ENCODE data around the gene PINLYP. TPM values are rescaled to one million over a fixed set of nuclear protein-coding genes. Genes with fewer than 3 reads are reported as not detected.
A peak's percentile ranks its signal among the peaks of the same experiment; 100 is the strongest.

PINLYP gene
- total and polyA plus RNA-seq, 9 of the 15 experiments (the other 6 are each of a cell fraction or from before 2014, with no cell fraction given): 1.00 to 6.7 (median 2.2) TPM

GRCh38 chr19:43619262-43620060 is 43.9 kb downstream of the PINLYP start, which contains the start of gene ZNF428 (continued):
- TF ChIP-seq E2F6 (IDR thresholded peaks at IDR 0.05; ENCODE audit: borderline replicate concordance in 1 of 2, extremely low read depth in 1 of 2, insufficient read depth in 1 of 2, insufficient read length in 1 of 2, low read depth in 1 of 2, low read length in 1 of 2, poor library complexity in 1 of 2, severe bottlenecking in 1 of 2): peak in 1 of 2 experiments; percentile 55
- TF ChIP-seq CTCF (IDR thresholded peaks at IDR 0.05 in 2 of 3, conservative IDR thresholded peaks at IDR 0.05 in 1 of 3; ENCODE audit: insufficient read depth in 2 of 3, low read depth in 1 of 3, low read length in 3 of 3): no peak
- no peak for TF ChIP-seq NFE2L1 (tag; IDR thresholded peaks at IDR 0.05; ENCODE audit: borderline replicate concordance, low read depth)
- TF ChIP-seq ZFP91 (CRISPR knock-in tag; IDR thresholded peaks at IDR 0.05): no peak
- no peak for TF ChIP-seq BCOR (IDR thresholded peaks at IDR 0.05)
- TF ChIP-seq NFIC (IDR thresholded peaks at IDR 0.05): 0 out of 2 replicates have a peak, but pooled peaks have one; percentile 9
- TF ChIP-seq ZNF589 (CRISPR knock-in tag; IDR thresholded peaks at IDR 0.05; ENCODE audit: low read depth): peak; percentile 7; the same call in 1 of the 2 replicates
- no peak; the same call in 1 of the 2 replicates for TF ChIP-seq ATF6 (CRISPR knock-in tag; IDR thresholded peaks at IDR 0.05)
- no peak for TF ChIP-seq TAL1 (IDR thresholded peaks at IDR 0.05)
- peak; percentile 81 for TF ChIP-seq NONO (IDR thresholded peaks at IDR 0.05; ENCODE audit: low read depth in 2 of 2, low read length in 1 of 2)
- peak; percentile 74 for TF ChIP-seq KLF13 (tag; IDR thresholded peaks at IDR 0.05; ENCODE audit: borderline replicate concordance, low read depth)
- no peak for TF ChIP-seq CBX3 (IDR thresholded peaks at IDR 0.05; ENCODE audit: borderline replicate concordance in 1 of 2, low read length in 2 of 2)
- TF ChIP-seq NR2C1 (IDR thresholded peaks at IDR 0.05): no peak
- TF ChIP-seq NR2C1 (tag; IDR thresholded peaks at IDR 0.05): no peak
- peak; percentile 83 for TF ChIP-seq CXXC5 (CRISPR knock-in tag; IDR thresholded peaks at IDR 0.05)
- no peak for TF ChIP-seq RBM34 (IDR thresholded peaks at IDR 0.05; ENCODE audit: borderline replicate concordance, insufficient read depth, low read length)

All from K562 (cell line).